BJ (cell line): ENCODE data around the gene ALS2CL. TPM values are rescaled to one million over a fixed set of nuclear protein-coding genes. Genes with fewer than 3 reads are reported as not detected.

Experiments used
- CTCF ChIA-PET: fragments of 350-600 bp; formaldehyde crosslinking; extraction: SDS; loops from one replicate; lab custom pipeline; 2021; ENCODE audit warnings: antibody characterized with exemption, inconsistent platforms; lab: Yijun Ruan, JAX
- POLR2A ChIA-PET: fragments of 300-600 bp; sonication (Branson Sonifier 250); formaldehyde crosslinking; extraction: SDS; loops from one replicate; lab custom pipeline; 2021; ENCODE audit warnings: antibody characterized with exemption; lab: Charles Lee
- DNase-seq: peaks from one replicate; pipeline ENCODE4 v3.0.0-alpha.2; 2011; ENCODE audit warnings: low read depth
- H3K27me3 ChIP-seq: 2 replicates; pipeline ENCODE4 v1.6.0; 2011; ENCODE audit warnings: low read length; ENCODE audit not compliant: control insufficient read depth, insufficient read depth
- H3K36me3 ChIP-seq: 2 replicates; pipeline ENCODE4 v1.5.1; 2011; ENCODE audit warnings: low read length; ENCODE audit not compliant: control insufficient read depth, insufficient read depth
- H3K4me3 ChIP-seq: 2 replicates; pipeline ENCODE4 v1.5.1; 2011; ENCODE audit warnings: low read depth, mild to moderate bottlenecking, control low read depth, low read length
- polyA plus RNA-seq: library from polyadenylated mRNA; depleted of rRNA; stranded (reverse); fragments of >200 nt; gene quantifications from 2 replicates; pipeline ENCODE4 v1.2.3, GENCODE V29; 2011
- TF ChIP-seq, protein P1 (sequence below): IDR thresholded peaks from 2 replicates; pipeline ENCODE4 v1.5.1; 2011; ENCODE audit warnings: low read depth, mild to moderate bottlenecking, control low read depth, inconsistent platforms, low read length, moderate library complexity; ENCODE audit not compliant: insufficient read depth

The ALS2CL gene
- polyA plus RNA-seq, 1 experiment = 7.2 TPM

DNA sequence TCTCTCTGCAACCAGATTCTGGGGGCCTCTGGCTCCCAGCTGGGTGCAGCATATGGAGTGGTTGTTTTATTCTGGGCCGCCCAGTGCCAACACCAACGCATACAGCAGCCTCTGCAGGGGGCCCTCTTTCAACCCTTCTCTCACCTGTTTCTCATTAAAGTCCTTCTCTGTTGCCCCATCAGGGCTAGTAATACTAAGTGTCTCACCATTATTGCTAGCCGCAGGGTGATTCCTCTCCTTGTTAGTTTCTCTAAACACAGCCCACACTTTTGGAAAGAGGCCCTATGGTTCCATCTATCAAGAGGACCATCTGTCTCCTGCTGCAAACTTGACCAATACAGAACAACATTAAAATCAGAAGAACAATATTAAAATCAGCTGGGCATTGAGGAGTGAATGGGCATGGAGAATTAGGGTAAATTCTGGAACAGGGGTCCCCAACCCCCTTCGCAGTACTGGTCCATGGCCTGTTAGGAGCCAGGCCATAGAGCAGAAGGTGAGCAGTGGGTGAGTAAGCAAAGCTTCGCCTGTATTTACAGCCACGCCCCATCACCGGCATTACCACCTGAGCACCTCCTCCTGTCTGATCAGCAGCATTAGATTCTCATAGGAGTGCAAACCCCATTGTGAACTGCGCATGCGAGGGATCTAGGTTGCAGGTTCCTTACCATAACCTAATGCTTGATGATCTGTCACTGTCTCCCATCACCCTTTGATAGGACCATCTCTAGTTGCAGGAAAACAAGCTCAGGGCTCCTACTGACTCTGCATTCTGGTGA, 36.5 kb downstream of the ALS2CL start:
- Histone ChIP-seq H3K4me3 (no peak overlapping the region), H3K36me3 (no peaks in the 10 kb centered on the region), H3K27me3 (peaks cover 3% of the 10 kb centered on the region; the same call in 1 of the 2 replicates)
- no peak for DNase-seq
- TF ChIP-seq, protein P1, sequence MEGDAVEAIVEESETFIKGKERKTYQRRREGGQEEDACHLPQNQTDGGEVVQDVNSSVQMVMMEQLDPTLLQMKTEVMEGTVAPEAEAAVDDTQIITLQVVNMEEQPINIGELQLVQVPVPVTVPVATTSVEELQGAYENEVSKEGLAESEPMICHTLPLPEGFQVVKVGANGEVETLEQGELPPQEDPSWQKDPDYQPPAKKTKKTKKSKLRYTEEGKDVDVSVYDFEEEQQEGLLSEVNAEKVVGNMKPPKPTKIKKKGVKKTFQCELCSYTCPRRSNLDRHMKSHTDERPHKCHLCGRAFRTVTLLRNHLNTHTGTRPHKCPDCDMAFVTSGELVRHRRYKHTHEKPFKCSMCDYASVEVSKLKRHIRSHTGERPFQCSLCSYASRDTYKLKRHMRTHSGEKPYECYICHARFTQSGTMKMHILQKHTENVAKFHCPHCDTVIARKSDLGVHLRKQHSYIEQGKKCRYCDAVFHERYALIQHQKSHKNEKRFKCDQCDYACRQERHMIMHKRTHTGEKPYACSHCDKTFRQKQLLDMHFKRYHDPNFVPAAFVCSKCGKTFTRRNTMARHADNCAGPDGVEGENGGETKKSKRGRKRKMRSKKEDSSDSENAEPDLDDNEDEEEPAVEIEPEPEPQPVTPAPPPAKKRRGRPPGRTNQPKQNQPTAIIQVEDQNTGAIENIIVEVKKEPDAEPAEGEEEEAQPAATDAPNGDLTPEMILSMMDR = no peak
- ChIA-PET CTCF (interaction anchor here (1.2 to 1.4 kb wide), 2 partner anchors 27 to 169 kb away, joined by 4 to 5 read pairs; no protein-coding TSS in a partner anchor), POLR2A (no interaction called here)

DNA sequence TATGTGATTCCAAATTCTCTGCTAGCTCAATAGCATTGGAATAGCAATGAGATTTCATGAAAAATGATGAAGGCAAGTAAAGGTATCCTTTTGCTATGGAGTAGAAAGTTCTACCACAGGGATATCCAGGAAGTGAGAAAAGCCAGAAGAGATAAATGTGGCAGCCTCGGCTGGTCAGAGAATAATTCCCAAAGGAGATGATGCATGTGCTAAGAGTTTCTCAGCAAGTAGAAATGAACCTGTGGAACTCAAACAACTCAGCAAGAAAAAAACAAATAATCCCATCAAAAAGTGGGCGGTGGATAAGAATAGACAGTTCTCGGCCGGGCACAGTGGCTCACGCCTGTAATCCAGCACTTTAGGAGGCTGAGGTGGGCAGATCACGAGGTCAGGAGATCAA, 38.2 kb downstream of the ALS2CL start:
- Histone ChIP-seq H3K36me3 (no peaks in the 10 kb centered on the region), H3K4me3 (no peak overlapping the region), H3K27me3 (peaks cover 3% of the 10 kb centered on the region; the same call in 1 of the 2 replicates)
- CTCF ChIA-PET = no interaction called here
- TF ChIP-seq, protein P1 = no peak
- no peak for DNase-seq
- POLR2A ChIA-PET = no interaction called here

DNA sequence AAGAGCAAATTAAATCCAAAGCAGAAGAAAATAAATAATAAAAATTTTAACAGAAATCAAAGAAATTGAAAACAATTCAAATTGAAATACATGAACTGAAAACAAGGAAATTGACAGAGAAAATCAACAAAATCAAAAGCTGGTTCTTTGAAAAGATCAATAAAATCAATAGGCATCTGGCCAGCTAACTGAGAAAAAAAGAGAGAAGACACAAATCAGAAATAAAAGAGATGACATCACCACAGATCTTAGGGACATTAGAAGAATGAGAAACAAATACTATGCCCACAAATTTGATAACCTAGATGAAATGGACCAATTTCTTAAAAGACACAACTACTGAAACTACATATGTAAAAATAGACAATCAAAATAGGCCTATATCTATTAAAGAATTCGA, 42.4 kb downstream of the ALS2CL start:
- DNase-seq = no peak
- POLR2A ChIA-PET = no interaction called here

DNA sequence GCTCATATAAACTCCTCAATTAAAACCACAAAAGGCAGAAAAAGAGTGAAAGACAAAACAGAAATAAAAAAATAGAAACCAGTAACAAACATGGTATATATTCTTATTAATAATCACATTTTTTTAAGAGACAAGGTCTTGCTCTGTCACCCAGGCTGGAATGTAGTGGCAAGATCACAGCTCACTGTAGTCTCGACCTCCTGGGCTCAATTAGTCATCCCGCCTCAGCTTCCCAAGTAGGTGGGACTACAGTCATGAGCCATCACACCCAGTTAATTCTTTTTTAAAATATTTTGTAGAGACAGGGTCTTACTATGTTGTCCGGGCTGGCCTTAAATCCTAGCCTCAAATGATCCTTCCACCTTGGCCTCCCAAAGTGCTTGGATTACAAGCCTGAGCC, 44.0 kb downstream of the ALS2CL start:
- Histone ChIP-seq H3K36me3 (no peaks in the 10 kb centered on the region), H3K27me3 (no peaks in the 10 kb centered on the region; the same call in 1 of the 2 replicates), H3K4me3 (no peak overlapping the region)
- DNase-seq = no peak
- ChIA-PET POLR2A (no interaction called here), CTCF (no interaction called here)
- TF ChIP-seq, protein P1 = no peak

More for the DNA sequence above, 42.4 kb downstream of the ALS2CL start:
- Histone ChIP-seq H3K4me3 (no peak overlapping the region), H3K27me3 (peaks cover 1% of the 10 kb centered on the region; the same call in 1 of the 2 replicates), H3K36me3 (no peaks in the 10 kb centered on the region)
- TF ChIP-seq, protein P1 = no peak
- CTCF ChIA-PET = no interaction called here

DNA sequence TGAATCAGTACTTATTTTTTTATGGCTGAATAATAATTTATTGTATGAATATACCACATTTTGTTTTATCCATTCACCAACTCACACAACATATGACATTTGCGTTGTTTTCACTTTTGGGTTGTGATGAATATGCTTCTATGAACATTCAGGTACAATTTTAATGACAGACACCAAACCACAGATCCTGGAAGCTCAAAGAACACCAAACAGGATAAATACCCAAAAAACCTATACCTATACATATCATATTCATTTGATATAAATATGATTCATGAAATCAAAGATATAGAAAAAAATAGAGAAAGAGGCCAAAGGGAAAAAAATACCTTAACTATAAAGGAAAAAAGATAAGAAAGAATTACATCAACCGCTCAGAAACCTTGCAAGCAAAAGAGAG, 45.4 kb downstream of the ALS2CL start:
- no peaks in the 10 kb centered on the region for H3K36me3 ChIP-seq
- ChIA-PET CTCF (no interaction called here), POLR2A (no interaction called here)
- H3K27me3 ChIP-seq = no peaks in the 10 kb centered on the region
- no peak for DNase-seq
- H3K4me3 ChIP-seq = no peak overlapping the region
- TF ChIP-seq, protein P1 = no peak
